HL-60/S4 treated with phorbol 12-myristate 13-acetate at 8.2 ng/mL for 4 days and 3 days (cell line): ENCODE data around the gene SEPTIN10.

Experiments
- in situ Hi-C: fragments of 300-500 bp; cut with MboI; formaldehyde crosslinking; loops from 2 replicates; pipeline ENCODE4 v1.15.0; 2022; ENCODE audit warnings: low sequenced_read_pairs

Gene SEPTIN10

GRCh38 chr2:109526442-109526970, 87.3 kb downstream of the SEPTIN10 start:
- in situ Hi-C loops, result no loop called here

GRCh38 chr2:109525836-109526235, 87.9 kb downstream of the SEPTIN10 start:
- in situ Hi-C loops, result no loop called here

GRCh38 chr2:109523536-109524361, 90.0 kb downstream of the SEPTIN10 start:
- in situ Hi-C loops, result loop anchor here (25.0 kb wide), 2 partner anchors 261 to 386 kb away; partner anchors contain the start of gene SH3RF3

- in situ Hi-C loops, result loop anchor here (25.0 kb wide), 2 partner anchors 261 to 386 kb away; partner anchors contain the start of gene SH3RF3
Measured at GRCh38 chr2:109523121-109523520, 90.6 kb downstream of the SEPTIN10 start.

GRCh38 chr2:109522063-109522374, 91.7 kb downstream of the SEPTIN10 start:
- in situ Hi-C loops, result loop anchor here (25.0 kb wide), 2 partner anchors 260 to 385 kb away; partner anchors contain the start of gene SH3RF3

- in situ Hi-C loops, result loop anchor here (25.0 kb wide), 2 partner anchors 259 to 384 kb away; partner anchors contain the start of gene SH3RF3
Measured at GRCh38 chr2:109521233-109522062, 92.3 kb downstream of the SEPTIN10 start.

GRCh38 chr2:109519513-109519912, 94.3 kb downstream of the SEPTIN10 start:
- in situ Hi-C loops, result loop anchor here (25.0 kb wide), 2 partner anchors 257 to 382 kb away; partner anchors contain the start of gene SH3RF3

GRCh38 chr2:109517118-109517889, 96.5 kb downstream of the SEPTIN10 start:
- in situ Hi-C loops, result loop anchor here (25.0 kb wide), 2 partner anchors 255 to 380 kb away; partner anchors contain the start of gene SH3RF3

- in situ Hi-C loops, result loop anchor here (25.0 kb wide), 2 partner anchors 254 to 379 kb away; partner anchors contain the start of gene SH3RF3
Measured at GRCh38 chr2:109516445-109517117, 97.2 kb downstream of the SEPTIN10 start.

GRCh38 chr2:109514857-109515256, 98.9 kb downstream of the SEPTIN10 start:
- in situ Hi-C loops, result loop anchor here (25.0 kb wide), 2 partner anchors 253 to 378 kb away; partner anchors contain the start of gene SH3RF3

- in situ Hi-C loops, result loop anchor here (25.0 kb wide), 2 partner anchors 252 to 377 kb away; partner anchors contain the start of gene SH3RF3
Measured at GRCh38 chr2:109513749-109514588, 99.8 kb downstream of the SEPTIN10 start.

- in situ Hi-C loops, result loop anchor here (25.0 kb wide), 2 partner anchors 251 to 376 kb away; partner anchors contain the start of gene SH3RF3
Measured at GRCh38 chr2:109513230-109513629, 100.5 kb downstream of the SEPTIN10 start.

- in situ Hi-C loops, result loop anchor here (25.0 kb wide), 2 partner anchors 250 to 375 kb away; partner anchors contain the start of gene SH3RF3
Measured at GRCh38 chr2:109512076-109512475, 101.7 kb downstream of the SEPTIN10 start.

GRCh38 chr2:109511168-109511567, 102.6 kb downstream of the SEPTIN10 start:
- in situ Hi-C loops, result loop anchor here (25.0 kb wide), 2 partner anchors 249 to 374 kb away; partner anchors contain the start of gene SH3RF3

- in situ Hi-C loops, result loop anchor here (25.0 kb wide), 2 partner anchors 248 to 373 kb away; partner anchors contain the start of gene SH3RF3
Measured at GRCh38 chr2:109510136-109511028, 103.4 kb downstream of the SEPTIN10 start.

- in situ Hi-C loops, result loop anchor here (25.0 kb wide), 2 partner anchors 246 to 371 kb away; partner anchors contain the start of gene SH3RF3
Measured at GRCh38 chr2:109508556-109508955, 105.2 kb downstream of the SEPTIN10 start.

GRCh38 chr2:109507828-109508227, 105.9 kb downstream of the SEPTIN10 start:
- in situ Hi-C loops, result loop anchor here (25.0 kb wide), 2 partner anchors 246 to 371 kb away; partner anchors contain the start of gene SH3RF3
